BE2C (cell line): ENCODE measurements around the gene AHRR.

Experiments
- DNase-seq: peaks from one replicate; pipeline ENCODE4 v3.0.0-alpha.2; 2020
- H3K27me3 ChIP-seq: fragments of 250-450 bp; sonication (Bioruptor Pico); 2 replicates; pipeline ENCODE4 v1.5.1; 2020; ENCODE audit warnings: mild to moderate bottlenecking
- H3K36me3 ChIP-seq: fragments of 250-450 bp; sonication (Bioruptor Pico); 2 replicates; pipeline ENCODE4 v1.5.1; 2020; ENCODE audit warnings: mild to moderate bottlenecking
- H3K4me1 ChIP-seq: fragments of 250-450 bp; sonication (Bioruptor Pico); 2 replicates; pipeline ENCODE4 v1.5.1; 2020
- H3K4me3 ChIP-seq: 2 replicates; pipeline ENCODE4 v1.5.1; 2011; ENCODE audit warnings: low read depth, low read length
- H3K9me3 ChIP-seq: fragments of 250-450 bp; sonication (Bioruptor Pico); 2 replicates; pipeline ENCODE4 v1.5.1; 2020
- CTCF ChIP-seq: IDR thresholded peaks from 2 replicates; pipeline ENCODE4 v1.5.1; 2012; ENCODE audit warnings: mild to moderate bottlenecking, low read depth, low read length

The AHRR gene

GRCh38 chr5:428754-429452 is 107.4 kb downstream of the AHRR start:
- DNase-seq = no peak

GRCh38 chr5:429453-430188 is 108.1 kb downstream of the AHRR start:
- H3K27me3 ChIP-seq = no peaks in the 10 kb centered on the region
- DNase-seq = peak; percentile 49
- no peak overlapping the region for H3K4me3 ChIP-seq
- no peaks in the 10 kb centered on the region for H3K4me1 ChIP-seq
- H3K36me3 ChIP-seq = no peaks in the 10 kb centered on the region
- no peak for TF ChIP-seq CTCF
- H3K9me3 ChIP-seq = no peaks in the 10 kb centered on the region

More at GRCh38 chr5:428754-429452, 107.4 kb downstream of the AHRR start:
- no peaks in the 10 kb centered on the region for H3K27me3 ChIP-seq
- no peaks in the 10 kb centered on the region for H3K4me1 ChIP-seq
- no peaks in the 10 kb centered on the region for H3K9me3 ChIP-seq
- H3K4me3 ChIP-seq = no peak overlapping the region
- TF ChIP-seq CTCF = no peak
- no peaks in the 10 kb centered on the region for H3K36me3 ChIP-seq

GRCh38 chr5:430214-430925 is 108.9 kb downstream of the AHRR start:
- H3K4me3 ChIP-seq = no peak overlapping the region
- no peak for TF ChIP-seq CTCF
- no peaks in the 10 kb centered on the region for H3K4me1 ChIP-seq

GRCh38 chr5:431001-431710 is 109.6 kb downstream of the AHRR start:
- Histone ChIP-seq H3K9me3 (no peaks in the 10 kb centered on the region), H3K27me3 (no peaks in the 10 kb centered on the region), H3K4me3 (no peak overlapping the region), H3K36me3 (no peaks in the 10 kb centered on the region), H3K4me1 (no peaks in the 10 kb centered on the region)
- peak; percentile 84 for TF ChIP-seq CTCF
- DNase-seq = peak; percentile 82

More at GRCh38 chr5:430214-430925, 108.9 kb downstream of the AHRR start:
- H3K36me3 ChIP-seq = no peaks in the 10 kb centered on the region
- no peak for DNase-seq
- no peaks in the 10 kb centered on the region for H3K9me3 ChIP-seq
- no peaks in the 10 kb centered on the region for H3K27me3 ChIP-seq

- TF ChIP-seq CTCF = no peak
- H3K4me3 ChIP-seq = no peak overlapping the region
- no peaks in the 10 kb centered on the region for H3K9me3 ChIP-seq
- H3K27me3 ChIP-seq = no peaks in the 10 kb centered on the region
- no peak for DNase-seq
- no peaks in the 10 kb centered on the region for H3K4me1 ChIP-seq
- no peaks in the 10 kb centered on the region for H3K36me3 ChIP-seq
Measured at GRCh38 chr5:431711-432050, 110.2 kb downstream of the AHRR start.
